Neutrophil (primary cell): Measurements from ENCODE around the gene LENG8.

Experiments
- H3K27ac ChIP-seq: fragments of 200-600 bp; sonication (generic); 2 replicates; pipeline ENCODE4 v1.5.1; 2016; ENCODE audit warnings: mild to moderate bottlenecking, moderate library complexity
- H3K27me3 ChIP-seq: fragments of 200-600 bp; sonication (generic); 2 replicates; pipeline ENCODE4 v1.6.0; 2016; ENCODE audit warnings: mild to moderate bottlenecking
- H3K36me3 ChIP-seq: fragments of 200-600 bp; sonication (generic); 2 replicates; pipeline ENCODE4 v1.5.1; 2017
- H3K4me1 ChIP-seq, 2 experiments: fragments of 200-600 bp in 1 of 2; sonication (generic) in 1 of 2; 1 replicate in 1 of 2; 2 replicates in 1 of 2; pipeline versions ENCODE4 v1.5.1 to v1.6.1; 2013 to 2016; ENCODE audit warnings: low read depth in 1 of 2, low read length in 1 of 2, mild to moderate bottlenecking in 1 of 2, moderate library complexity in 1 of 2; ENCODE audit not compliant: control insufficient read depth in 1 of 2, insufficient read depth in 1 of 2
- H3K4me3 ChIP-seq, 2 experiments: fragments of 200-600 bp in 1 of 2; sonication (generic) in 1 of 2; 1 replicate in 1 of 2; 2 replicates in 1 of 2; pipeline ENCODE4 v1.5.1; 2013 to 2016; ENCODE audit warnings: low read depth in 1 of 2, low read length in 1 of 2, mild to moderate bottlenecking in 1 of 2, moderate library complexity in 1 of 2
- H3K9me3 ChIP-seq: fragments of 200-600 bp; sonication (generic); 2 replicates; pipeline ENCODE4 v1.5.1; 2016
- CTCF ChIP-seq: fragments of 200-600 bp; sonication (generic); IDR thresholded peaks from 2 replicates; pipeline ENCODE4 v1.5.1; 2016; ENCODE audit warnings: antibody characterized with exemption

The LENG8 gene

GRCh38 chr19:54408456-54409026 lies 40.5 kb upstream of the LENG8 start:
- no peak overlapping the region for H3K4me3 ChIP-seq
- H3K4me1 ChIP-seq, result no peaks in the 10 kb centered on the region
- H3K36me3 ChIP-seq, result no peaks in the 10 kb centered on the region
- no peak for TF ChIP-seq CTCF
- H3K9me3 ChIP-seq, result no peaks in the 10 kb centered on the region
- peaks cover 33% of the 10 kb centered on the region for H3K27me3 ChIP-seq
- no peak overlapping the region for H3K27ac ChIP-seq

GRCh38 chr19:54411033-54411432 lies 38.0 kb upstream of the LENG8 start:
- no peaks in the 10 kb centered on the region for H3K36me3 ChIP-seq
- no peaks in the 10 kb centered on the region for H3K9me3 ChIP-seq
- H3K4me1 ChIP-seq, result no peaks in the 10 kb centered on the region
- H3K4me3 ChIP-seq, result no peak overlapping the region
- H3K27ac ChIP-seq, result no peak overlapping the region
- H3K27me3 ChIP-seq, result peaks cover 58% of the 10 kb centered on the region
- TF ChIP-seq CTCF, result no peak

DNA sequence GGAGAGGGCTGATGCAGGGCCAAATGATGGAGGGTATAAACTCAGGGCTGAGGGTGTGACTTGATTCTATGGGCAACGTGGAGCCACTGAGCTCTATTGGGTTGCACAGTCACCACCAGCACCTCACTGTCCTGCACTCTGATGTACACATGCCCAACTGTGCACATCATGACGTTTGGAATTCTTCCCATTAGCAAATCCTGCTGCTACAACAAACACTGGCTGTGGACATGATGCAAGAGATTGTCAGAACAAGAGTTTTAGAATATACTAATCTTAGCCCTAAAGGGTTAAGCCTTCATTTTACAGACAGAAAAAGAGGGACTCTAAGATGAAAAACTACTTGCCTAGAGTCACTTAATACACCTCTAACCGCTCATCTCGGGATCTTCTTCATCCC lies 36.1 kb upstream of the LENG8 start:
- no peaks in the 10 kb centered on the region for H3K9me3 ChIP-seq
- peaks cover 6 to 7% of the 10 kb centered on the region in 2 experiments for H3K4me1 ChIP-seq
- H3K27ac ChIP-seq, result no peak overlapping the region
- peaks cover 72% of the 10 kb centered on the region for H3K27me3 ChIP-seq
- no peak overlapping the region for H3K4me3 ChIP-seq
- TF ChIP-seq CTCF, result no peak
- no peaks in the 10 kb centered on the region for H3K36me3 ChIP-seq

- H3K4me1 ChIP-seq, result peaks cover 18 to 19% of the 10 kb centered on the region in 2 experiments
- TF ChIP-seq CTCF, result no peak
- no peak overlapping the region for H3K27ac ChIP-seq
- peaks cover 81% of the 10 kb centered on the region for H3K27me3 ChIP-seq
- no peak overlapping the region for H3K4me3 ChIP-seq
- no peaks in the 10 kb centered on the region for H3K36me3 ChIP-seq
- no peaks in the 10 kb centered on the region for H3K9me3 ChIP-seq
Observed at GRCh38 chr19:54414156-54414555, 34.8 kb upstream of the LENG8 start.

DNA sequence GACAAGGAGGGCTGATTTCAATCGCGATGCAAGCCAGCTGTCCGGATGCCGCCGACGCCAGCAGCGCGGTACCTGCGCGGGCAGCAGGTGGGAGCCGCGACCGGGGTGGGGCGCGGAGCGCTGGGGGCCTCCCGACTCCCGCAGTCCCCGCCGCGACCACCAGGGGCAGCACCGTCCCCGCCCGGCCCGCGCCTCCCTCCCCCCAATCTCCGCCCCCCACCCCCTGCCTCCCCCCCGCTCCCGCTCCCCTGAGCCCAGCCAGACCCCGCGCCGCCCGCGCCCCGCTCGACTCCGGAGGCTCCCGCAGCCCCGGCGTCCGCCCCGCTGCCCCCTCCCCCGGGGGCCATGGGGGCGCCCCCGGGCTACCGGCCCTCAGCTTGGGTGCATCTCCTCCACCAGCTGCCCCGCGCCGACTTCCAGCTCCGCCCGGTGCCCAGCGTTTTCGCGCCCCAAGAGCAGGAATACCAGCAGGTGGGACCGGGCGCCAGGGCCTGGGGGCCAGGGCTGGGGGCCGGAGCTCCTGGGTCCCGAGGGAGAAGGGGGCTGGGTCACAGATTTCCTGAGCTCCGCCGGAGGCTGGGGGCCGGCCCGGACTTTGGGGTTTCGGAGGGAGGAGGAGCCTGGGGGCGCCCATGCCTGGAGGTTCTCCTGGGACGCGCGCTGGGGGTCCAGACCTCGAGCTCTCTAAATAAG lies 33.6 kb upstream of the LENG8 start, which contains the start of gene TTYH1:
TTYH1 (plus strand) TSS at position 257 of the 693 bp plus-strand sequence; CDS start at position 346, 89 bp downstream.
- H3K4me1 ChIP-seq, result peaks cover 18 to 19% of the 10 kb centered on the region in 2 experiments
- peaks cover 87% of the 10 kb centered on the region for H3K27me3 ChIP-seq
- no peaks in the 10 kb centered on the region for H3K9me3 ChIP-seq
- no peaks in the 10 kb centered on the region for H3K36me3 ChIP-seq
- no peak within 1 kb of the TSS for H3K4me3 ChIP-seq
- no peak within 1 kb of the TSS for H3K27ac ChIP-seq
- no peak for TF ChIP-seq CTCF
